Measurements from ENCODE around the gene ETNK2. TPM values are rescaled to one million over a fixed set of nuclear protein-coding genes. Genes with fewer than 3 reads are reported as not detected.

ETNK2 gene
- total RNA-seq, 1 experiment from 2014 or later: 21.9 TPM

DNA sequence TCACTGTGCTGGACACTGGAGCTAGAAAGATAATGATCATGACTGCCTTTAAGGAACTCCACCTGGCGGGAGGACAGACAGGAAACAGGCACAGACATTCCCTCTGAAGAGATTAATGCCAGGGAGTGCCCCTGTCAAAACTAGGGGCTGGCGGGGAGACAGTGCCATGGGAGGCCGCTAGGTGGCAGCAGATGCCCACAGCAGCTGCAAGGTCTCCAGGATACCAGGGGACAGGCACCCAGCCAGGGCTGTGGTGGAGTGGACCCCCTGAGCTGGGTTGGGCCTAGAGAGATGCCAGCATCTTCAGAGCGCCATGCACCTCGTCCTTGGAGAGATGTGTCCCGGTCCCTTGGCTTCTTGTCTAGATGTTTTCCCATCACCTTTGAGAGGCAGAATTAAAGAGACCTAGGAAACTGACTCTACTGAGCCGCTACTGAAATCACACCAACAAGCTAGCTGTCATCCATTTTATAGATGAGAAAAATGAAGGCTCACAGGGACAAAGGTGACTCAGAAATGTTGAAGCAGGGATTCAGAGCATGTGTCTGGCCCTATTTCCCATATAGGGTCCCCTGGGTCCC is 10.7 kb upstream of the ETNK2 start:
- H3K27me3 Mint-ChIP-seq (ENCODE audit: insufficient read depth, unreplicated experiment): no peaks in the 10 kb centered on the region
- H3K4me3 Mint-ChIP-seq (ENCODE audit: unreplicated experiment): no peak overlapping the region
- no peaks in the 10 kb centered on the region for H3K4me1 Mint-ChIP-seq (ENCODE audit: low read depth, unreplicated experiment)

DNA sequence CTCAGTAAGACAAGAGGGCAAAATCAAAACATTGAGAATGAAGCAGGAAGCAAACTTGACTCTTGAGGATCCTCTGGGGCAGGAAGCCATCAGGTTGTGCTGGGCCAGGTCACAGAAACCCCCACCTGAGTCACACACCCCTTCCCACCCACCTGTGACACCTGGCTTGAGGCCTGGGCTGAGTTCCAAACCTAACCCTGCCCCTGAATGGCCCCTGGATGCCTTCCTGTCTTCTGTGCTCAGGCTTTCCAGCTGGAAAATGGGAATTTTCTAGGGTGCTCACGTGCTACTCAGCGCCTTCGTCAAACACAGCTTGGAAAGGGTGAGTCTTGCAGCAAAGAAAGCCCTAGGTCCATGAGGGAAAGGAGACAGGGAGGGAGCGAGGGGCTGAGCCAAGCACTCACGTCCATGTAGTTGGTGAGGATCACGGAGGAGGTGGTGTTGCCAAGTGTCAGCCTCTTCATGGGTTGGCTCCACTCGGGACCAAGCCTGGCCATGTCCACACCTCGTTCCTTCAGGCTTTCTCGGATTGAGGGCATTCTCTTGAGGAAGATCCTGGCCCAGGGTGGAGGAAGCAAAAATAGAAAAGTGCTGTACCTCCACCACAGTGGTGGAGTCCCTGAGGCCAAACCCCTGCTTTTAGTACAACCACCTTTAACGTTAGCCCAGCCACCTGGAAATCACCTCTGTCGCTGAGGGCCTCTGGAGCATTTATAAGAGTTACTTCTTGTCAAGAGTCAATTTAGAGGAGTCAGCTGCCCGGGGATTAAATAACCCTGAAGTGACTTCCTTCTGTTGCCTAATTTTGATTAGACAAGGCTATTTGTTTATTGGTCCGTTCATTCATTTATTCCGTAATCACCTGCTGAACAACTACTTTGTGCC is 10.0 kb upstream of the ETNK2 start:
- H3K27me3 Mint-ChIP-seq (ENCODE audit: insufficient read depth, unreplicated experiment): no peaks in the 10 kb centered on the region
- Histone ChIP-seq H3K4me1 (no peaks in the 10 kb centered on the region), H3K36me3 (ENCODE audit: control insufficient read depth, insufficient read depth, low read length) (no peaks in the 10 kb centered on the region), H3K27me3 (replicated peaks; ENCODE audit: control insufficient read depth, insufficient read depth, low read length) (no peaks in the 10 kb centered on the region), H3K4me3 (ENCODE audit: low read depth, low read length) (no peak overlapping the region), H3K9me3 (no peaks in the 10 kb centered on the region)
- ChIA-PET POLR2A (no interaction called here), CTCF (interaction anchor here (0.8 to 3.0 kb wide), 16 partner anchors 10 to 237 kb away, joined by 3 to 39 read pairs (median 5); partner anchors contain the start of genes ETNK2, GOLT1A, KISS1 and PLEKHA6)
- intact Hi-C loops (cut with micrococcal nuclease; ENCODE audit: unreplicated experiment): loop anchor here (1.0 to 2.0 kb wide), 7 partner anchors 30 to 301 kb away; partner anchors contain the start of gene SNRPE
- H3K36me3 Mint-ChIP-seq (ENCODE audit: insufficient read depth, unreplicated experiment): no peaks in the 10 kb centered on the region
- H3K9me3 Mint-ChIP-seq (ENCODE audit: unreplicated experiment): no peaks in the 10 kb centered on the region
- H3K4me3 Mint-ChIP-seq (ENCODE audit: unreplicated experiment): no peak overlapping the region
- DNase-seq: no peak
- no peak overlapping the region for H3K27ac Mint-ChIP-seq (ENCODE audit: unreplicated experiment)
- BruUV-seq (replicated peaks): no TSS peak
- TF ChIP-seq, protein P1, sequence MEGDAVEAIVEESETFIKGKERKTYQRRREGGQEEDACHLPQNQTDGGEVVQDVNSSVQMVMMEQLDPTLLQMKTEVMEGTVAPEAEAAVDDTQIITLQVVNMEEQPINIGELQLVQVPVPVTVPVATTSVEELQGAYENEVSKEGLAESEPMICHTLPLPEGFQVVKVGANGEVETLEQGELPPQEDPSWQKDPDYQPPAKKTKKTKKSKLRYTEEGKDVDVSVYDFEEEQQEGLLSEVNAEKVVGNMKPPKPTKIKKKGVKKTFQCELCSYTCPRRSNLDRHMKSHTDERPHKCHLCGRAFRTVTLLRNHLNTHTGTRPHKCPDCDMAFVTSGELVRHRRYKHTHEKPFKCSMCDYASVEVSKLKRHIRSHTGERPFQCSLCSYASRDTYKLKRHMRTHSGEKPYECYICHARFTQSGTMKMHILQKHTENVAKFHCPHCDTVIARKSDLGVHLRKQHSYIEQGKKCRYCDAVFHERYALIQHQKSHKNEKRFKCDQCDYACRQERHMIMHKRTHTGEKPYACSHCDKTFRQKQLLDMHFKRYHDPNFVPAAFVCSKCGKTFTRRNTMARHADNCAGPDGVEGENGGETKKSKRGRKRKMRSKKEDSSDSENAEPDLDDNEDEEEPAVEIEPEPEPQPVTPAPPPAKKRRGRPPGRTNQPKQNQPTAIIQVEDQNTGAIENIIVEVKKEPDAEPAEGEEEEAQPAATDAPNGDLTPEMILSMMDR (IDR thresholded peaks at IDR 0.05; ENCODE audit: insufficient read depth in 1 of 2, low read depth in 1 of 2, low read length in 1 of 2, severe bottlenecking in 1 of 2, unreplicated experiment in 1 of 2): no peak
- no peaks in the 10 kb centered on the region for H3K4me1 Mint-ChIP-seq (ENCODE audit: low read depth, unreplicated experiment)

More for the DNA sequence above, 10.7 kb upstream of the ETNK2 start:
- CTCF ChIA-PET: interaction anchor here (0.6 to 3.0 kb wide), 21 partner anchors 11 to 380 kb away, joined by 3 to 39 read pairs (median 6); partner anchors contain the start of genes ETNK2, GOLT1A, KISS1 and PLEKHA6
- H3K36me3 ChIP-seq (ENCODE audit: control insufficient read depth, insufficient read depth, low read length): no peaks in the 10 kb centered on the region
- no peaks in the 10 kb centered on the region for H3K9me3 ChIP-seq
- H3K4me3 ChIP-seq (ENCODE audit: low read depth, low read length): no peak overlapping the region
- POLR2A ChIA-PET: interaction anchor here (0.6 kb wide), 1 partner anchor 317 kb away, joined by 3 read pairs; no protein-coding TSS in a partner anchor
- no TSS peak for BruUV-seq (replicated peaks)
- peak; percentile 82 to 90 for DNase-seq
- Mint-ChIP-seq H3K27ac (ENCODE audit: unreplicated experiment) (no peak overlapping the region), H3K9me3 (ENCODE audit: unreplicated experiment) (no peaks in the 10 kb centered on the region), H3K36me3 (ENCODE audit: insufficient read depth, unreplicated experiment) (no peaks in the 10 kb centered on the region)
- H3K4me1 ChIP-seq: no peaks in the 10 kb centered on the region
- intact Hi-C loops (cut with micrococcal nuclease; ENCODE audit: unreplicated experiment): loop anchor here (1.0 to 2.0 kb wide), 7 partner anchors 30 to 301 kb away; partner anchors contain the start of gene SNRPE
- TF ChIP-seq, protein P1 (IDR thresholded peaks at IDR 0.05; ENCODE audit: insufficient read depth in 1 of 2, low read depth in 1 of 2, low read length in 1 of 2, severe bottlenecking in 1 of 2, unreplicated experiment in 1 of 2): peak; percentile 97
- H3K27me3 ChIP-seq (replicated peaks; ENCODE audit: control insufficient read depth, insufficient read depth, low read length): no peaks in the 10 kb centered on the region

DNA sequence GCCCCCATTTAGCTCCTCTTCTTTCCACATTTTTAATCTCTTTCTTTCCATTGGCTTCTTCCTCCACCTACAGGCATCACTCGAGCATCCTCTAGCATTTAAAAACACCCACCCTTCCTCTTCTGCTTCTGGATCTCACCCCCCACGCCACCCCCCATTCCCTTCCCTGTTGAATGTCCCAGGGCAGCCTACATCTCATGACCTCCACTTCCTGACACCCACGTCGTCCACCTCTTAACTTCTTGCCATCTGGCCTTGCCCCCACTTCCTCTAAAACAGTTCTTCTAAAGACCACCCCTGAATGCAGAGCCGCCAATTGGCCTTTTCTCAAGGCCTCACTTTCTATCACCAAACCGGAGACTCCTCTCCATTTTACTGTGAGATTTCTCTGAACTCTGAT is 6.1 kb upstream of the ETNK2 start:
- CTCF ChIA-PET: no interaction called here
- H3K27me3 Mint-ChIP-seq (ENCODE audit: insufficient read depth, unreplicated experiment): no peaks in the 10 kb centered on the region
- no peak overlapping the region for H3K27ac Mint-ChIP-seq (ENCODE audit: unreplicated experiment)
- TF ChIP-seq, protein P1 (IDR thresholded peaks at IDR 0.05; ENCODE audit: insufficient read depth in 1 of 2, low read depth in 1 of 2, low read length in 1 of 2, severe bottlenecking in 1 of 2, unreplicated experiment in 1 of 2): no peak
- H3K9me3 ChIP-seq: no peaks in the 10 kb centered on the region
- DNase-seq: no peak
- H3K4me1 Mint-ChIP-seq (ENCODE audit: low read depth, unreplicated experiment): no peaks in the 10 kb centered on the region
- no peaks in the 10 kb centered on the region for H3K36me3 ChIP-seq (ENCODE audit: control insufficient read depth, insufficient read depth, low read length)
- no peak overlapping the region for H3K4me3 Mint-ChIP-seq (ENCODE audit: unreplicated experiment)
- H3K9me3 Mint-ChIP-seq (ENCODE audit: unreplicated experiment): no peaks in the 10 kb centered on the region
- no peaks in the 10 kb centered on the region for H3K36me3 Mint-ChIP-seq (ENCODE audit: insufficient read depth, unreplicated experiment)
- no TSS peak for BruUV-seq (replicated peaks)
- POLR2A ChIA-PET: no interaction called here
- H3K4me3 ChIP-seq (ENCODE audit: low read depth, low read length): no peak overlapping the region
- intact Hi-C loops (cut with micrococcal nuclease; ENCODE audit: unreplicated experiment): no loop called here
- H3K4me1 ChIP-seq: no peaks in the 10 kb centered on the region
- H3K27me3 ChIP-seq (replicated peaks; ENCODE audit: control insufficient read depth, insufficient read depth, low read length): no peaks in the 10 kb centered on the region
